ENCODE results near the gene TRIM38.
"Not testable (repeated sequence)": the region's sequence is repeated elsewhere in the genome, so short reads cannot be mapped to it uniquely, and the experiment has no call there.

GRCh38 chr6:25999225-25999624 lies 36.6 kb downstream of the TRIM38 start:
- TF ChIP-seq CTCF (IDR thresholded peaks at IDR 0.05); POLR2A (IDR thresholded peaks at IDR 0.05); POLR2AphosphoS5 (IDR thresholded peaks at IDR 0.05; ENCODE audit: insufficient read depth in 1 of 2, low read depth in 1 of 2): not testable (repeated sequence)
